ENCODE measurements around the gene MOBP. TPM values are rescaled to one million over a fixed set of nuclear protein-coding genes. Genes with fewer than 3 reads are reported as not detected.

Gene MOBP
- total and polyA plus RNA-seq, 2 of the 8 experiments (the other 6 are each of a cell fraction or from before 2014, with no cell fraction given): 0.06 to 0.50 TPM

- TF ChIP-seq SP4 (IDR thresholded peaks at IDR 0.05; ENCODE audit: low read length): no peak
- TF ChIP-seq CHD2 (IDR thresholded peaks at IDR 0.05; ENCODE audit: low read length): no peak
- no peak for TF ChIP-seq CBX8 (IDR thresholded peaks at IDR 0.05; ENCODE audit: borderline replicate concordance, low read depth, low read length)
- no peak for TF ChIP-seq CEBPB (IDR thresholded peaks at IDR 0.05; ENCODE audit: low read depth, low read length)
Measured at GRCh38 chr3:39501968-39502837, 34.7 kb downstream of the MOBP start (continued).

Measured in H1 (cell line).